ENCODE data around the gene GPR108. TPM values are rescaled to one million over a fixed set of nuclear protein-coding genes. Genes with fewer than 3 reads are reported as not detected.

GPR108 gene
- total RNA-seq, 1 donor from 2014 or later = 87.7 TPM

DNA sequence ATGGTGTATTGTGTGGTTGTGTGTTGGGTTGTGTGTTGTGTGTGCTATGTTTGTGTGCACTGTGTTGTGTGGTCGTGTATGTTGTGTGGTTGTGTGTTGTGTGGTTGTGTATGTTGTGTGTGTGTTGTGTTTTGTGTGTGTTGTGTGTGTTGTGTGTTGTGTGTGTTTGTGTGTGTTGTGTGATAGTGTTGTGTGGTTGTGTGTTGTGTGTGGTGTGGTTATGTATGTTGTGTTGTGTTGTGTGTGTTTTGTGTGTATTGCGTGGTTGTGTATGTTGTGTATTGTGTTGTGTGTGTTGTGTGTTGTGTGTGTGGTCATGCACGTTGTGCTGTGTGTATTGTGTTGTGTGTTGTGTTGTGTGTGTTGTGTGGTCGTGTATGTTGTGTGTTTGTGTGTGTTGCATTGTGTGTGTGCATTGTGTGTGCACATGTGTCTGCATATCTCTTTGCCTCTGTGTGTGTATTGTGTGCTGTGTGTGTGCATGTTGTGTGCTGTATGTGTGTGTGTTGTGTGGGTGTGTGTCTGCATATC, 19.9 kb downstream of the GPR108 start:
- DNase-seq (ENCODE audit: low read depth) (no peak), FAIRE-seq (peak; percentile 96)
- H3K36me3 ChIP-seq (ENCODE audit: control insufficient read depth, insufficient read depth, low read length) = no peaks in the 10 kb centered on the region
- H3K27me3 ChIP-seq (ENCODE audit: control insufficient read depth, insufficient read depth, low read length) = no peaks in the 10 kb centered on the region
- no peak for TF ChIP-seq CTCF (IDR thresholded peaks at IDR 0.05; ENCODE audit: insufficient read depth, low read length, severe bottlenecking)
- no peak overlapping the region for H3K4me3 ChIP-seq (ENCODE audit: low read depth, low read length)

GRCh38 chr19:6717036-6717435, 20.3 kb downstream of the GPR108 start:
- no peaks in the 10 kb centered on the region for H3K36me3 ChIP-seq (ENCODE audit: control insufficient read depth, insufficient read depth, low read length)
- FAIRE-seq = no peak
- peak; percentile 11 for TF ChIP-seq CTCF (IDR thresholded peaks at IDR 0.05; ENCODE audit: insufficient read depth, low read length, severe bottlenecking)

GRCh38 chr19:6716610-6716970, 20.8 kb downstream of the GPR108 start:
- DNase-seq (ENCODE audit: low read depth) (no peak), FAIRE-seq (no peak)

More at GRCh38 chr19:6717036-6717435, 20.3 kb downstream of the GPR108 start:
- Histone ChIP-seq H3K27me3 (ENCODE audit: control insufficient read depth, insufficient read depth, low read length) (no peaks in the 10 kb centered on the region), H3K4me3 (ENCODE audit: low read depth, low read length) (no peak overlapping the region)
- DNase-seq (ENCODE audit: low read depth) = no peak

DNA sequence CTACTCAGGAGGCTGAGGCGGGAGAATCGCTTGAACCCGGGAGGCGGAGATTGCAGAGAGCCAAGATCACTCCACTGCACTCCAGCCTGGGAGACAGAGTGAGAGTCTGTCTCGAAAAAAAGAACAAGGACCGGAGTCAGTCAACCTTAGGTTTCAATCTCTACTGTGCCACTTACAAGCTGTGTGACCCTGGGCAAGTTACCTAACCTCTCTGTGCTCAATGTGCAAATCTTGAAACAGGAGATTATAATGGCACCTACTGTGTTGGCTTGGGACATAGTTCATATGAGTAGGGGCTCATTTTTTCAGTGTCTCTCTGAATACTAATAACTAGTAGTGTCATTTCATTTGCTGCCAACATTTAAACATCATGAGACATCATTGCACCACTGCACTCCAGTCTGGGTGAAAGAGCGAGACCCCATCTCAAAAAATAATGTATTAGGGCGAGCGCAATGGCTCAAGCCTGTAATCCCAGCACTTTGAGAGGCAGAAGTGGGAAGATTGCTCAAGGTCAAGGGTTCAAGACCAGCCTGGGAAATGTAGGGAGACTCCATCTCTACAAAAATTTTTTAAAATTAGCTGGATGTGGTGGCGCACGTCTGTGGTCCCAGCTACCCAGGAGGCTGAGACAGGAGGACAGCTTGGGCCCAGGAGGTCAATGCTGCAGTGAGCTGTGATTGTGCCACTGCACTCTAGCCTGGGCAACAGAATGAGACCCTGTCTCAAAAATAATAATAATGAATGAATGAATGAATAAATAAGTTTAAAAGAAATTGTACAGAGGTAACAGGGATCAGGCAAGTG, 22.4 kb downstream of the GPR108 start:
- FAIRE-seq (no peak), DNase-seq (ENCODE audit: low read depth) (no peak)
- TF ChIP-seq CTCF (IDR thresholded peaks at IDR 0.05; ENCODE audit: insufficient read depth, low read length, severe bottlenecking) = no peak
- Histone ChIP-seq H3K4me3 (ENCODE audit: low read depth, low read length) (no peak overlapping the region), H3K27me3 (ENCODE audit: control insufficient read depth, insufficient read depth, low read length) (no peaks in the 10 kb centered on the region), H3K36me3 (ENCODE audit: control insufficient read depth, insufficient read depth, low read length) (no peaks in the 10 kb centered on the region)

More at GRCh38 chr19:6716610-6716970, 20.8 kb downstream of the GPR108 start:
- H3K36me3 ChIP-seq (ENCODE audit: control insufficient read depth, insufficient read depth, low read length) = no peaks in the 10 kb centered on the region
- H3K27me3 ChIP-seq (ENCODE audit: control insufficient read depth, insufficient read depth, low read length) = no peaks in the 10 kb centered on the region
- TF ChIP-seq CTCF (IDR thresholded peaks at IDR 0.05; ENCODE audit: insufficient read depth, low read length, severe bottlenecking) = no peak
- H3K4me3 ChIP-seq (ENCODE audit: low read depth, low read length) = no peak overlapping the region

- Histone ChIP-seq H3K27me3 (ENCODE audit: control insufficient read depth, insufficient read depth, low read length) (no peaks in the 10 kb centered on the region), H3K4me3 (ENCODE audit: low read depth, low read length) (no peak overlapping the region)
- FAIRE-seq = no peak
These were observed 23.3 kb downstream of the GPR108 start for GRCh38 chr19:6713773-6714692.

More at GRCh38 chr19:6713773-6714692, 23.3 kb downstream of the GPR108 start:
- DNase-seq (ENCODE audit: low read depth) = no peak
- no peak for TF ChIP-seq CTCF (IDR thresholded peaks at IDR 0.05; ENCODE audit: insufficient read depth, low read length, severe bottlenecking)
- no peaks in the 10 kb centered on the region for H3K36me3 ChIP-seq (ENCODE audit: control insufficient read depth, insufficient read depth, low read length)
